Measurements from ENCODE around the gene BMAL1.

Gene BMAL1

GRCh38 chr11:13346470-13346869 is 68.9 kb downstream of the BMAL1 start:
- DNase-seq = no peak

- no peak for DNase-seq
These were observed 70.3 kb downstream of the BMAL1 start for GRCh38 chr11:13347901-13348300.

GRCh38 chr11:13348305-13348704 is 70.7 kb downstream of the BMAL1 start:
- no peak for DNase-seq

- no peak for DNase-seq
These were observed 71.5 kb downstream of the BMAL1 start for GRCh38 chr11:13349046-13349445.

GRCh38 chr11:13349581-13349980 is 72.0 kb downstream of the BMAL1 start:
- DNase-seq = no peak

GRCh38 chr11:13352711-13353110 is 75.1 kb downstream of the BMAL1 start:
- no peak for DNase-seq

- DNase-seq = no peak
These were observed 76.7 kb downstream of the BMAL1 start for GRCh38 chr11:13354335-13354734.

- no peak for DNase-seq
These were observed 77.6 kb downstream of the BMAL1 start for GRCh38 chr11:13355191-13355590.

- no peak for DNase-seq
These were observed 79.6 kb downstream of the BMAL1 start for GRCh38 chr11:13357232-13357631.

GRCh38 chr11:13358596-13359270 is 81.1 kb downstream of the BMAL1 start:
- DNase-seq = no peak

- no peak for DNase-seq
These were observed 85.1 kb downstream of the BMAL1 start for GRCh38 chr11:13362596-13363109.

- no peak for DNase-seq
These were observed 86.8 kb downstream of the BMAL1 start for GRCh38 chr11:13364388-13364787.

GRCh38 chr11:13366266-13367026 is 88.9 kb downstream of the BMAL1 start:
- no peak for DNase-seq

- DNase-seq = no peak
These were observed 89.5 kb downstream of the BMAL1 start for GRCh38 chr11:13367115-13367514.

GRCh38 chr11:13368041-13368446 is 90.5 kb downstream of the BMAL1 start:
- no peak for DNase-seq

- no peak for DNase-seq
These were observed 95.6 kb downstream of the BMAL1 start for GRCh38 chr11:13373216-13373615.

GRCh38 chr11:13375798-13376197 is 98.2 kb downstream of the BMAL1 start:
- no peak for DNase-seq

GRCh38 chr11:13376402-13376801 is 98.8 kb downstream of the BMAL1 start:
- no peak for DNase-seq

- DNase-seq = no peak
These were observed 99.2 kb downstream of the BMAL1 start for GRCh38 chr11:13376838-13377237.

- no peak for DNase-seq
These were observed 100.7 kb downstream of the BMAL1 start for GRCh38 chr11:13378316-13378715.

GRCh38 chr11:13380731-13381130 is 103.1 kb downstream of the BMAL1 start:
- DNase-seq = no peak

GRCh38 chr11:13382751-13383150 is 105.2 kb downstream of the BMAL1 start:
- DNase-seq = no peak

GRCh38 chr11:13384908-13385640 is 107.5 kb downstream of the BMAL1 start:
- DNase-seq = peak; percentile 32

- no peak for DNase-seq
These were observed 109.0 kb downstream of the BMAL1 start for GRCh38 chr11:13386567-13386966.
